ENCODE results near the gene ARRB1. TPM values are rescaled to one million over a fixed set of nuclear protein-coding genes. Genes with fewer than 3 reads are reported as not detected.

The ARRB1 gene
- total RNA-seq, 1 experiment from 2014 or later, result 24.2 TPM

- Histone ChIP-seq H3K4me2 (ENCODE audit: low read length) (no peak overlapping the region), H4K20me1 (ENCODE audit: insufficient read depth) (no peaks in the 10 kb centered on the region), H3K4me1 (ENCODE audit: control insufficient read depth in 1 of 2, insufficient read depth in 2 of 2, low read length in 2 of 2) (peaks cover 7 to 18% of the 10 kb centered on the region in 2 experiments; a peak in 3 of 4 replicates), H3K27ac (ENCODE audit: low read depth, low read length) (no peak overlapping the region), H3K9ac (ENCODE audit: low read length) (no peak overlapping the region), H3K27me3 (ENCODE audit: insufficient read depth, low read length) (no peaks in the 10 kb centered on the region), H3K79me2 (ENCODE audit: insufficient read depth, low read length) (peaks cover 3% of the 10 kb centered on the region; the same call in 1 of the 2 replicates), H3K4me3 (replicated peaks in 1 of 2; ENCODE audit: low read depth in 1 of 2, low read length in 2 of 2) (no peak overlapping the region), H3K9me3 (ENCODE audit: control insufficient read depth in 1 of 2, insufficient read depth in 1 of 2, low read depth in 1 of 2, low read length in 2 of 2) (no peaks in the 10 kb centered on the region), H3K9me2 (ENCODE audit: insufficient read depth) (no peaks in the 10 kb centered on the region), H3K36me3 (ENCODE audit: control insufficient read depth in 1 of 2, insufficient read depth in 2 of 2, low read length in 2 of 2) (no peaks in the 10 kb centered on the region), H2AFZ (ENCODE audit: low read depth, low read length, poor library complexity, severe bottlenecking) (no peak overlapping the region)
- intact Hi-C loops (cut with micrococcal nuclease), result no loop called here
- ChIA-PET RAD21 (ENCODE audit: low non-redundant PET in 1 of 2, low total read pairs in 2 of 2, uncharacterized antibody in 2 of 2, unreplicated experiment in 2 of 2) (no interaction called here), POLR2A (no interaction called here), CTCF (no interaction called here)
- ATAC-seq (no peak), DNase-seq (ENCODE audit: low read depth, low spot score) (no peak)
- TF ChIP-seq SRF (IDR thresholded peaks at IDR 0.05; ENCODE audit: low read depth) (no peak), CBX3 (IDR thresholded peaks at IDR 0.05; ENCODE audit: low read depth) (no peak), EZH2phosphoT487 (IDR thresholded peaks at IDR 0.05; ENCODE audit: borderline replicate concordance) (no peak), ZFX (IDR thresholded peaks at IDR 0.05) (no peak), POLR2A (IDR thresholded peaks at IDR 0.05; ENCODE audit: borderline replicate concordance, extremely low read depth, insufficient read depth, insufficient read length) (no peak), ZBTB33 (IDR thresholded peaks at IDR 0.05; ENCODE audit: extremely low read depth, insufficient replicate concordance, low read length) (no peak), RAD21 (IDR thresholded peaks at IDR 0.05; ENCODE audit: low read depth) (no peak), ZNF274 (IDR thresholded peaks at IDR 0.05; ENCODE audit: low read depth, low read length) (no peak), SP1 (IDR thresholded peaks at IDR 0.05; ENCODE audit: low read depth) (no peak)
- TF ChIP-seq, protein P1, sequence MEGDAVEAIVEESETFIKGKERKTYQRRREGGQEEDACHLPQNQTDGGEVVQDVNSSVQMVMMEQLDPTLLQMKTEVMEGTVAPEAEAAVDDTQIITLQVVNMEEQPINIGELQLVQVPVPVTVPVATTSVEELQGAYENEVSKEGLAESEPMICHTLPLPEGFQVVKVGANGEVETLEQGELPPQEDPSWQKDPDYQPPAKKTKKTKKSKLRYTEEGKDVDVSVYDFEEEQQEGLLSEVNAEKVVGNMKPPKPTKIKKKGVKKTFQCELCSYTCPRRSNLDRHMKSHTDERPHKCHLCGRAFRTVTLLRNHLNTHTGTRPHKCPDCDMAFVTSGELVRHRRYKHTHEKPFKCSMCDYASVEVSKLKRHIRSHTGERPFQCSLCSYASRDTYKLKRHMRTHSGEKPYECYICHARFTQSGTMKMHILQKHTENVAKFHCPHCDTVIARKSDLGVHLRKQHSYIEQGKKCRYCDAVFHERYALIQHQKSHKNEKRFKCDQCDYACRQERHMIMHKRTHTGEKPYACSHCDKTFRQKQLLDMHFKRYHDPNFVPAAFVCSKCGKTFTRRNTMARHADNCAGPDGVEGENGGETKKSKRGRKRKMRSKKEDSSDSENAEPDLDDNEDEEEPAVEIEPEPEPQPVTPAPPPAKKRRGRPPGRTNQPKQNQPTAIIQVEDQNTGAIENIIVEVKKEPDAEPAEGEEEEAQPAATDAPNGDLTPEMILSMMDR (IDR thresholded peaks at IDR 0.05 in 2 of 3, conservative IDR thresholded peaks at IDR 0.05 in 1 of 3; ENCODE audit: borderline replicate concordance in 1 of 3, insufficient read depth in 1 of 3, low read depth in 2 of 3, low read length in 2 of 3), result no peak
- BruUV-seq (replicated peaks), result no TSS peak
These were observed 17.7 kb downstream of the ARRB1 start for GRCh38 chr11:75333807-75334140.
